ENCODE results near the gene TMEM233. TPM values are rescaled to one million over a fixed set of nuclear protein-coding genes. Genes with fewer than 3 reads are reported as not detected.
"Not testable (repeated sequence)": the region's sequence is repeated elsewhere in the genome, so short reads cannot be mapped to it uniquely, and the experiment has no call there.

The TMEM233 gene
- total RNA-seq, 1 experiment from 2014 or later, result not detected

DNA sequence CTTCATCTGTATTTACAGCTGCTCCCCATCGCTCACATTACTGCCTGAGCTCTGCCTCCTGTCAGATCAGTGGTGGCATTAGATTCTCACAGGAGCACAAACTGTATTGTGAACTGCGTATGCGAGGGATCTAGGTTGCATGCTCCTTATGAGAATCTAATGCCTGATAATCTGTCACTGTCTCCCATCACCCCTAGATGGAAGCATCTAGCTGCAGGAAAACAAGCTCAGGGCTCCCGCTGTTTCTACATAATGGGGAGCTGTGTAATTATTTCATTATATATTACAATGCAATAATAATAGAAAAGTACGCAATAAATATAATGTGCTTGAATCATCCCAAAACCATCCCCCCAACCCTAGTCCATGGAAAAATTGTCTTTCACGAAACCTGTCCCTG is 64.6 kb downstream of the TMEM233 start:
- H3K27ac ChIP-seq (ENCODE audit: low read depth, low read length); H4K20me1 ChIP-seq (ENCODE audit: insufficient read depth); H3K79me2 ChIP-seq (ENCODE audit: insufficient read depth, low read length); H3K27me3 ChIP-seq (ENCODE audit: insufficient read depth, low read length); BruUV-seq (replicated peaks); intact Hi-C loops (cut with micrococcal nuclease); H3K4me3 ChIP-seq (replicated peaks in 1 of 2; ENCODE audit: low read depth in 1 of 2, low read length in 2 of 2); H3K9me3 ChIP-seq (ENCODE audit: control insufficient read depth in 1 of 2, insufficient read depth in 1 of 2, low read depth in 1 of 2, low read length in 2 of 2); ATAC-seq; H3K9ac ChIP-seq (ENCODE audit: low read length); H3K4me1 ChIP-seq (ENCODE audit: control insufficient read depth in 1 of 2, insufficient read depth in 2 of 2, low read length in 2 of 2); DNase-seq (ENCODE audit: low read depth, low spot score); H2AFZ ChIP-seq (ENCODE audit: low read depth, low read length, poor library complexity, severe bottlenecking); H3K4me2 ChIP-seq (ENCODE audit: low read length); POLR2A ChIA-PET; H3K36me3 ChIP-seq (ENCODE audit: control insufficient read depth in 1 of 2, insufficient read depth in 2 of 2, low read length in 2 of 2); RAD21 ChIA-PET (ENCODE audit: low non-redundant PET in 1 of 2, low total read pairs in 2 of 2, uncharacterized antibody in 2 of 2, unreplicated experiment in 2 of 2); H3K9me2 ChIP-seq (ENCODE audit: insufficient read depth): not testable (repeated sequence)
- TF ChIP-seq RAD21 (IDR thresholded peaks at IDR 0.05; ENCODE audit: low read depth), result peak; percentile 23
- CTCF ChIA-PET, result interaction anchor here (1.0 to 1.5 kb wide), 2 partner anchors 10 to 123 kb away, joined by 4 read pairs; partner anchors contain the start of gene PRKAB1

GRCh38 chr12:119659289-119659897 is 65.8 kb downstream of the TMEM233 start:
- CTCF ChIA-PET, result interaction anchor here (1.5 kb wide), 1 partner anchor 9 kb away, joined by 4 read pairs; the partner anchor contains the start of gene PRKAB1
- peak; percentile 69 for ATAC-seq

More at GRCh38 chr12:119659289-119659897, 65.8 kb downstream of the TMEM233 start:
- Histone ChIP-seq H3K27me3 (ENCODE audit: insufficient read depth, low read length) (peaks cover 4% of the 10 kb centered on the region; the same call in 1 of the 2 replicates), H3K4me2 (ENCODE audit: low read length) (no peak overlapping the region), H3K4me1 (ENCODE audit: control insufficient read depth in 1 of 2, insufficient read depth in 2 of 2, low read length in 2 of 2) (no peaks in the 10 kb centered on the region), H3K79me2 (ENCODE audit: insufficient read depth, low read length) (no peaks in the 10 kb centered on the region), H3K27ac (ENCODE audit: low read depth, low read length) (no peak overlapping the region), H3K9ac (ENCODE audit: low read length) (no peak overlapping the region), H2AFZ (ENCODE audit: low read depth, low read length, poor library complexity, severe bottlenecking) (peak overlapping the region; percentile 67), H3K9me3 (ENCODE audit: control insufficient read depth in 1 of 2, insufficient read depth in 1 of 2, low read depth in 1 of 2, low read length in 2 of 2) (no peaks in the 10 kb centered on the region), H4K20me1 (ENCODE audit: insufficient read depth) (no peaks in the 10 kb centered on the region), H3K36me3 (ENCODE audit: control insufficient read depth in 1 of 2, insufficient read depth in 2 of 2, low read length in 2 of 2) (no peaks in the 10 kb centered on the region), H3K4me3 (replicated peaks in 1 of 2; ENCODE audit: low read depth in 1 of 2, low read length in 2 of 2) (no peak overlapping the region), H3K9me2 (ENCODE audit: insufficient read depth) (no peaks in the 10 kb centered on the region)
- intact Hi-C loops (cut with micrococcal nuclease), result no loop called here
- TF ChIP-seq EZH2 (IDR thresholded peaks at IDR 0.05) (no peak), EGR1 (IDR thresholded peaks at IDR 0.05; ENCODE audit: low read depth) (no peak), CTCF (IDR thresholded peaks at IDR 0.05 in 2 of 3, conservative IDR thresholded peaks at IDR 0.05 in 1 of 3; ENCODE audit: borderline replicate concordance in 1 of 3, insufficient read depth in 1 of 3, low read depth in 2 of 3, low read length in 2 of 3) (peak; percentile 59 to 87 (median 84)), YY1 (IDR thresholded peaks at IDR 0.05; ENCODE audit: extremely low read depth, insufficient replicate concordance, low read depth, low read length) (no peak), POLR2AphosphoS5 (IDR thresholded peaks at IDR 0.05; ENCODE audit: low read depth, low read length) (no peak), RAD21 (IDR thresholded peaks at IDR 0.05; ENCODE audit: low read depth) (peak; percentile 54), CEBPB (IDR thresholded peaks at IDR 0.05; ENCODE audit: low read depth) (no peak)
- POLR2A ChIA-PET, result no interaction called here
- DNase-seq (ENCODE audit: low read depth, low spot score), result no peak
- RAD21 ChIA-PET (ENCODE audit: low non-redundant PET in 1 of 2, low total read pairs in 2 of 2, uncharacterized antibody in 2 of 2, unreplicated experiment in 2 of 2), result no interaction called here
- no TSS peak for BruUV-seq (replicated peaks)
